Urinary bladder (tissue), 4 donors: ENCODE data around the gene DNAJB1. TPM values are rescaled to one million over a fixed set of nuclear protein-coding genes. Genes with fewer than 3 reads are reported as not detected.
A peak's percentile ranks its signal among the peaks of the same experiment; 100 is the strongest.

Experiments
- DNase-seq: peaks from one replicate; pipeline ENCODE4 v3.0.0-alpha.2; 2015; ENCODE audit errors: extremely low spot score
- H3K27ac ChIP-seq: one replicate; pipeline ENCODE4 v1.5.1; 2013; ENCODE audit warnings: low read depth, mild to moderate bottlenecking, moderate library complexity
- H3K36me3 ChIP-seq: one replicate; pipeline ENCODE4 v1.6.1; 2013; ENCODE audit warnings: mild to moderate bottlenecking, moderate library complexity; ENCODE audit not compliant: insufficient read depth
- H3K4me1 ChIP-seq: one replicate; pipeline ENCODE4 v1.6.1; 2013; ENCODE audit warnings: mild to moderate bottlenecking, moderate library complexity; ENCODE audit not compliant: insufficient read depth
- H3K4me3 ChIP-seq: one replicate; pipeline ENCODE4 v1.5.1; 2013; ENCODE audit warnings: low read depth, low read length
- WGBS: extraction: QIAGEN DNeasy Blood & Tissue Kit; methylation state at CpG from one replicate; pipeline ENCODE4 v1.1.7; 2013; 5-methylcytosine and 5-hydroxymethylcytosine counted together
- polyA plus RNA-seq: library from polyadenylated mRNA; stranded (reverse); fragments of 200-250 nt; gene quantifications from one replicate; pipeline ENCODE4 v1.2.3, GENCODE V29; 2013
- small RNA-seq: library from RNA; depleted of rRNA; stranded (forward); fragments of <200 nt; gene quantifications from one replicate; pipeline ENCODE3, GENCODE V24; 2014
- total RNA-seq: library from RNA; depleted of rRNA; stranded (reverse); fragments of >200 nt; gene quantifications from one replicate; pipeline ENCODE4 v1.2.3, GENCODE V29; 2014
- donor health status: healthy with polysubstance abuse.
- donor health status: healthy.

Gene DNAJB1
- total and polyA plus RNA-seq, 2 donors = 39.3 to 86.2 TPM

GRCh38 chr19:14474827-14475226 is 43.4 kb downstream of the DNAJB1 start:
- DNase-seq = no peak
- H3K36me3 ChIP-seq = no peaks in the 10 kb centered on the region
- 42% methylated on average over 12 of the region's 12 CpGs for WGBS
- peak overlapping the region; percentile 19 for H3K4me3 ChIP-seq
- peaks cover 5% of the 10 kb centered on the region for H3K4me1 ChIP-seq
- no peak overlapping the region for H3K27ac ChIP-seq

- no peak for DNase-seq
- no peak overlapping the region for H3K27ac ChIP-seq
- no peaks in the 10 kb centered on the region for H3K36me3 ChIP-seq
- WGBS = 45% methylated on average over 53 of the region's 53 CpGs
- peaks cover 5% of the 10 kb centered on the region for H3K4me1 ChIP-seq
- peak overlapping the region; percentile 6 for H3K4me3 ChIP-seq
These were observed 44.1 kb downstream of the DNAJB1 start for GRCh38 chr19:14473978-14474578.

- H3K36me3 ChIP-seq = no peaks in the 10 kb centered on the region
- peak overlapping the region; percentile 6 for H3K4me3 ChIP-seq
- H3K4me1 ChIP-seq = peaks cover 5% of the 10 kb centered on the region
- DNase-seq = no peak
- WGBS = 35% methylated on average over 97 of the region's 97 CpGs
- no peak overlapping the region for H3K27ac ChIP-seq
These were observed 44.9 kb downstream of the DNAJB1 start for GRCh38 chr19:14473073-14473977.

GRCh38 chr19:14472202-14472938 is 45.8 kb downstream of the DNAJB1 start:
- Histone ChIP-seq H3K36me3 (peaks cover 2% of the 10 kb centered on the region), H3K27ac (no peak overlapping the region), H3K4me1 (peaks cover 5% of the 10 kb centered on the region), H3K4me3 (no peak overlapping the region)
- no peak for DNase-seq
- WGBS = 9% methylated on average over 66 of the region's 66 CpGs

GRCh38 chr19:14471436-14472187 is 46.6 kb downstream of the DNAJB1 start:
- H3K36me3 ChIP-seq = peaks cover 2% of the 10 kb centered on the region
- H3K4me1 ChIP-seq = peaks cover 5% of the 10 kb centered on the region
- WGBS = 77% methylated on average over 46 of the region's 46 CpGs
- no peak overlapping the region for H3K27ac ChIP-seq
- no peak for DNase-seq
- no peak overlapping the region for H3K4me3 ChIP-seq

GRCh38 chr19:14470031-14470876 is 47.9 kb downstream of the DNAJB1 start:
- no peak for DNase-seq
- H3K4me1 ChIP-seq = peaks cover 4% of the 10 kb centered on the region
- WGBS = 83% methylated on average over 32 of the region's 32 CpGs
- no peak overlapping the region for H3K27ac ChIP-seq
- H3K36me3 ChIP-seq = peaks cover 2% of the 10 kb centered on the region
- H3K4me3 ChIP-seq = no peak overlapping the region

GRCh38 chr19:14467816-14468215 is 50.4 kb downstream of the DNAJB1 start:
- no peak overlapping the region for H3K4me3 ChIP-seq
- WGBS = 76% methylated on average over 9 of the region's 9 CpGs
- DNase-seq = no peak
- H3K36me3 ChIP-seq = peaks cover 2% of the 10 kb centered on the region
- H3K27ac ChIP-seq = no peak overlapping the region
- H3K4me1 ChIP-seq = no peaks in the 10 kb centered on the region

- WGBS = 81% methylated on average over 12 of the region's 12 CpGs
- no peaks in the 10 kb centered on the region for H3K4me1 ChIP-seq
- DNase-seq = no peak
- no peak overlapping the region for H3K4me3 ChIP-seq
- H3K36me3 ChIP-seq = peaks cover 2% of the 10 kb centered on the region
- H3K27ac ChIP-seq = no peak overlapping the region
These were observed 50.8 kb downstream of the DNAJB1 start for GRCh38 chr19:14467391-14467790.

Small RNA genes within 50 kb of the gene (small RNA-seq; reads per million reads assigned to genes)
- not detected for gene SNRPGP15

Other genes starting within 250 kb of the DNAJB1 start
- gene ADGRE5, start 137.0 kb downstream of the DNAJB1 start, total RNA-seq = 12.5 TPM
- 46.1 TPM for gene ADGRE5, start 137.0 kb downstream of the DNAJB1 start, polyA plus RNA-seq
- gene DDX39A, start 99.1 kb downstream of the DNAJB1 start, total RNA-seq = 24.0 TPM
- gene DDX39A, start 99.1 kb downstream of the DNAJB1 start, polyA plus RNA-seq = 52.2 TPM
- 39.4 TPM for gene PKN1, start 85.1 kb downstream of the DNAJB1 start, total RNA-seq
- gene PKN1, start 85.1 kb downstream of the DNAJB1 start, polyA plus RNA-seq = 94.5 TPM
- 4.1 TPM for gene PTGER1, start 43.0 kb downstream of the DNAJB1 start, total RNA-seq
- 1.6 TPM for gene PTGER1, start 43.0 kb downstream of the DNAJB1 start, polyA plus RNA-seq
- gene GIPC1, start 22.3 kb downstream of the DNAJB1 start, total RNA-seq = 46.3 TPM
- 98.8 TPM for gene GIPC1, start 22.3 kb downstream of the DNAJB1 start, polyA plus RNA-seq
- 17.6 TPM for gene TECR, start 11.2 kb upstream of the DNAJB1 start, total RNA-seq
- 98.2 TPM for gene TECR, start 11.2 kb upstream of the DNAJB1 start, polyA plus RNA-seq
- gene NDUFB7, start 53.7 kb upstream of the DNAJB1 start, total RNA-seq = 113 TPM
- gene NDUFB7, start 53.7 kb upstream of the DNAJB1 start, polyA plus RNA-seq = 505 TPM
- 0.21 TPM for gene CLEC17A, start 64.7 kb upstream of the DNAJB1 start, total RNA-seq
- gene CLEC17A, start 64.7 kb upstream of the DNAJB1 start, polyA plus RNA-seq = not detected
- 0.16 TPM for gene ADGRE3, start 156.4 kb upstream of the DNAJB1 start, total RNA-seq
- gene ADGRE3, start 156.4 kb upstream of the DNAJB1 start, polyA plus RNA-seq = not detected
- 32.5 TPM for gene ZNF333, start 171.7 kb upstream of the DNAJB1 start, total RNA-seq
- 16.2 TPM for gene ZNF333, start 171.7 kb upstream of the DNAJB1 start, polyA plus RNA-seq